Measurements from ENCODE around the gene MRPS18A.

DNA sequence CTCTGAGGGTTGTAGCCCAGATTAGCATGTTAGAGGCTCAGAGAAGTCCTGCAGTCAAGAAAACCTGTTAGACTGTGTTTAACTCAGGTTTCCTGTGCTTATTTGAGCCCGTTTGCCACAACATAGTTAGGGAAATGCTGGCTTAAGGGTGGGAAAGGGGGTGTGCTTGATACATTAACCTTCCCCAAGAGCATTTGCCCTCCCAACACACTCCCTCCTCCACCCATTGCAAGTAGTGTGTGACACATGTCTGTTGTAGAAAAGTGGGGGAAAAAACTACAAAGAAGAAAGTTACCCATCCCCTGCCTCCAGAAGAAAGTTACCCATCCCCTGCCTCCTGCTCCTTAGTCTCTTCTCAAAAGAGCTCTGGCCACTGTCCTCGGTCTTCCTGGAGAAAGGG lies 36.8 kb upstream of the MRPS18A start:
- TF ChIP-seq, protein P1, sequence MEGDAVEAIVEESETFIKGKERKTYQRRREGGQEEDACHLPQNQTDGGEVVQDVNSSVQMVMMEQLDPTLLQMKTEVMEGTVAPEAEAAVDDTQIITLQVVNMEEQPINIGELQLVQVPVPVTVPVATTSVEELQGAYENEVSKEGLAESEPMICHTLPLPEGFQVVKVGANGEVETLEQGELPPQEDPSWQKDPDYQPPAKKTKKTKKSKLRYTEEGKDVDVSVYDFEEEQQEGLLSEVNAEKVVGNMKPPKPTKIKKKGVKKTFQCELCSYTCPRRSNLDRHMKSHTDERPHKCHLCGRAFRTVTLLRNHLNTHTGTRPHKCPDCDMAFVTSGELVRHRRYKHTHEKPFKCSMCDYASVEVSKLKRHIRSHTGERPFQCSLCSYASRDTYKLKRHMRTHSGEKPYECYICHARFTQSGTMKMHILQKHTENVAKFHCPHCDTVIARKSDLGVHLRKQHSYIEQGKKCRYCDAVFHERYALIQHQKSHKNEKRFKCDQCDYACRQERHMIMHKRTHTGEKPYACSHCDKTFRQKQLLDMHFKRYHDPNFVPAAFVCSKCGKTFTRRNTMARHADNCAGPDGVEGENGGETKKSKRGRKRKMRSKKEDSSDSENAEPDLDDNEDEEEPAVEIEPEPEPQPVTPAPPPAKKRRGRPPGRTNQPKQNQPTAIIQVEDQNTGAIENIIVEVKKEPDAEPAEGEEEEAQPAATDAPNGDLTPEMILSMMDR (conservative IDR thresholded peaks at IDR 0.05), result no peak
- no peak for TF ChIP-seq EZH2 (IDR thresholded peaks at IDR 0.05; ENCODE audit: low read depth)

Measured in PC-9 (cell line).